Retinal pigment epithelial cell (primary cell): ENCODE data around the gene RPP14.

Experiments
- DNase-seq: peaks from one replicate; pipeline ENCODE4 v3.0.0-alpha.2; 2010; ENCODE audit warnings: low read depth
- H3K4me3 ChIP-seq: 2 replicates; pipeline ENCODE4 v1.5.1; 2011; ENCODE audit warnings: mild to moderate bottlenecking, low read length, control low read depth, moderate library complexity
- TF ChIP-seq, protein P1 (sequence below): conservative IDR thresholded peaks from 2 replicates; pipeline ENCODE4 v1.5.1; 2011; ENCODE audit warnings: low read depth, low read length, control low read depth, inconsistent platforms

The RPP14 gene

DNA sequence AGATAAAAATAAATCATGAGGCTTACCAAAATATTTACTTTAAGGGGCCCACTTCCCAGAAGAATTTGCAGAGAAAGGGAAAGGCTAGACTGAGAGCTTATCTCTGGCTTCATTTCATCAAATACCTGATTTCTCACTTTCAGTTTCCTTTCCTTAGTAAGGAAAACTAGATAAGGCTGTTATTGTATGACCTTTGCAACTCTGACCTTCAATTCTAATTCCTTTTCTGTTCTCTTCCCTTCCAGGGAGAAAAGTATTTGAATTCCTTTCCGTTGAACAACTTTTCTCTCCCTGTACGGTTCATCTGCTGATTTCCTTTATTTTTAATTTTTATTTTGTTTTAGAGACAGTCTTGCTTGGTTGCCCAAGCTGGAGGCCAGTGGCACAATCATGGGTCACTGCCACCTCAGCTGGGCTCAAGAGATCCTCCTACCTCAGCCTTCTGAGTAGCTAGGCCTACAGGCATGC is 19.5 kb downstream of the RPP14 start:
- TF ChIP-seq, protein P1, sequence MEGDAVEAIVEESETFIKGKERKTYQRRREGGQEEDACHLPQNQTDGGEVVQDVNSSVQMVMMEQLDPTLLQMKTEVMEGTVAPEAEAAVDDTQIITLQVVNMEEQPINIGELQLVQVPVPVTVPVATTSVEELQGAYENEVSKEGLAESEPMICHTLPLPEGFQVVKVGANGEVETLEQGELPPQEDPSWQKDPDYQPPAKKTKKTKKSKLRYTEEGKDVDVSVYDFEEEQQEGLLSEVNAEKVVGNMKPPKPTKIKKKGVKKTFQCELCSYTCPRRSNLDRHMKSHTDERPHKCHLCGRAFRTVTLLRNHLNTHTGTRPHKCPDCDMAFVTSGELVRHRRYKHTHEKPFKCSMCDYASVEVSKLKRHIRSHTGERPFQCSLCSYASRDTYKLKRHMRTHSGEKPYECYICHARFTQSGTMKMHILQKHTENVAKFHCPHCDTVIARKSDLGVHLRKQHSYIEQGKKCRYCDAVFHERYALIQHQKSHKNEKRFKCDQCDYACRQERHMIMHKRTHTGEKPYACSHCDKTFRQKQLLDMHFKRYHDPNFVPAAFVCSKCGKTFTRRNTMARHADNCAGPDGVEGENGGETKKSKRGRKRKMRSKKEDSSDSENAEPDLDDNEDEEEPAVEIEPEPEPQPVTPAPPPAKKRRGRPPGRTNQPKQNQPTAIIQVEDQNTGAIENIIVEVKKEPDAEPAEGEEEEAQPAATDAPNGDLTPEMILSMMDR, result no peak
- DNase-seq, result no peak

DNA sequence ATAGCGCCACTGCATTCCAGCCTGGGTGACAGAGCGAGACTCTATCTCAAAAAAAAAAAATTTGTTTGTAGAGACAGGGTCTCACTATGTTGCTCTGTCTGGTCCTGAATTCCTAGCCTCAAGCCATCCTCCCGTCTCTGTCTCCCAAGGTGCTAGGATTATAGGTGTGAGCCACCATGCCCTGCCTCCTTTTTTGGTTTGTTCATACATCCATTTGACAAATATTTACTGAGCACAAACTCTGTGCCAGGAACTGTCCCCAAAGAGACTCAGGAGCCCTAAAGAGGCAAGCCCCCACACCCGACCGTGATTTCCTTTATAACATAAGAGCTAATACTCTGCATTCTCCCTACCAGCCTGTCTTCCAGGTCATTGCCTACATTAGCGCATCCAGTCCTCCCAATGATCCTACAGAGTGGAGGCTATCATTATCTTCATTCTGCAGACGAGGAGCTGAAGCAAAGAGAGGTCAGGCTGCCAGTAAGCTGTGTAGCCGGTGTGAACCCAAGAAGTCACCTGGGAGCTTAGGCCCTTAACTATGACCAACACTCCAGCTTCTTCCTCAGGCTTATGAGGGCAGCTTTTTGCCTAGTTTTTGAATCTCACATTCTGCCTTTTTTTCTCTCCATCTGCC is 20.3 kb downstream of the RPP14 start:
- DNase-seq, result no peak
- H3K4me3 ChIP-seq, result no peak overlapping the region
- TF ChIP-seq, protein P1, result no peak

More for the DNA sequence above, 19.5 kb downstream of the RPP14 start:
- no peak overlapping the region for H3K4me3 ChIP-seq

DNA sequence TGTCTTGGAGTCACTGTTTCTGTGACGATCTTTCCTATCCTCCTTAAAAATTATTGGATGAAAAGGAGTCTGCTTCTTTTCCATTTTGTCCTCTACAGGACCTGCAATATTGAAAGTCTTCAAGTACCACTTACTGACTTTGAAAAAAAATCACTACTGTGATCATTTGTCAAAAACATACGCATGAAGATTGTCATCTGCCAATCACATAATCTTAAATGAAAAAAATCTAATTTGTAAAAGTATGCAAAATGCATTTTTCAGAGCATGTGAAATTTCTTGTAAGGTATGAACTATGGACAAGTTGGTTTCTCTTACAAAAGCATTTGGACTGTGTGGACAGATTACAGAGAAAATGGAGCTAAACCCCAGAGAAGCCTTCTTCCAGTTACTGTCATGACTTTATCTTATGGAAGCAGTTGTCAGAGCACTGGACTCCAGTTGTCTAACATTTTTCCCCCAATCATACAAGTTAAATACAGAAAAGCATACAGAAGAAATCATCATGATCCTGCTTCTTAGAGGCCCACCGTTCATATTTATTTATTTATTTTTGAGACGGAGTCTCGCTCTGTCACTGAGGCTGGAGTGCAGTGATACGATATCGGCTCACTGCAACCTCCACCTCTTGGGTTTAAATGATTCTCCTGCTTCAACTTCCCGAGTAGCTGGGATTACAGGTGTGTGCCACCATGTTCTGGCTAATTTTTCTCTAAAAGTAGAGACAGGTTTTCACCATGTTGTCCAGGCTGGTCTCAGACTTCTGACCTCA is 23.3 kb downstream of the RPP14 start:
- TF ChIP-seq, protein P1, result no peak
- no peak overlapping the region for H3K4me3 ChIP-seq
- DNase-seq, result no peak

DNA sequence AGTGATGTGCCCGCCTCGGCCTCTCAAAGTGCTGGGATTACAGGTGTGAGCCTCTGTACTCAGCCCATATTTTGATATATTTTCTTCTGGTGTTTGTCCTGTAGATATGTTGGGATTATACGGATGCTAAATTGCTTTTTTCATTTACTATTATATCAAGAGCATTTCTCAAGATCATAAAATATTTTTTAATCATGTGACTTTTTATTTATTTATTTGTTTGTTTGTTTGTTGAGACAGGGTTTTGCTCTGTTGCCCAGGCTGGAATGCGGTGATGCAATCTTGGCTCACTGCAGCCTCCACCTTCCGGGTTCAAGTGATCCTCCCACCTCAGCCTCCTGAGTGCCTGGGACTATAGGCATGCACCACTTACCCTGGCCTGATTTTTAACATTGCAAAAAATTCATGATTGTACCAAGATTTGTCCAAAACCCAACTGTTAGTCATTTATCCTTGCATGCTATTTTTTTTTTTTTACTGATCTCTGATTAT is 23.9 kb downstream of the RPP14 start:
- H3K4me3 ChIP-seq, result no peak overlapping the region
- TF ChIP-seq, protein P1, result no peak
- no peak for DNase-seq

DNA sequence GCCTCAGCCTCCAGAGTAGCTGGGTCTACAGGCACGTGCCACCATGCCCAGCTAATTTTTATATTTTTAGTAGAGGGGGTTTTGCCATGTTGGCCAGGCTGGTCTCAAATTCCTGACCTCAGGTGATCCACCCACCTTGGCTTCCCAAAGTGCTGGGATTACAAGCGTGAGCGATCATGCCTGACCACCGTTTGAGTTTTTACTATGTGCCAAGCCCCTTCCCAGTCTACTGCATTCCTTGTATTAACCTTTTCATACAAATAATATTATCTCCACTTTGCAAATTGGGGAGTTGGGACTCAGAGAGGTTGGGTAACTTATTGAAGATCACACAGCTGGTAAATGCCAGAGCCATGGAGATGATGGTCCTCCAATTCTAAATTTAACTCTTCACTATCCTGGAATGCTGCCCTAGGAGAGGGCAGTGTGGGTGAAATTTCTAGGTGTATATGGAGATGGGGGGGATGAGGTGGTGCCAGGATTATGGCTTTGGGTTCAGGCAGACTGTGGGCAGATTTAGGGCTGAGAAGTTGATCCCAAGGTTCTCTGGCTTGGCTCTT is 25.6 kb downstream of the RPP14 start:
- no peak for DNase-seq
- TF ChIP-seq, protein P1, result no peak
- no peak overlapping the region for H3K4me3 ChIP-seq

DNA sequence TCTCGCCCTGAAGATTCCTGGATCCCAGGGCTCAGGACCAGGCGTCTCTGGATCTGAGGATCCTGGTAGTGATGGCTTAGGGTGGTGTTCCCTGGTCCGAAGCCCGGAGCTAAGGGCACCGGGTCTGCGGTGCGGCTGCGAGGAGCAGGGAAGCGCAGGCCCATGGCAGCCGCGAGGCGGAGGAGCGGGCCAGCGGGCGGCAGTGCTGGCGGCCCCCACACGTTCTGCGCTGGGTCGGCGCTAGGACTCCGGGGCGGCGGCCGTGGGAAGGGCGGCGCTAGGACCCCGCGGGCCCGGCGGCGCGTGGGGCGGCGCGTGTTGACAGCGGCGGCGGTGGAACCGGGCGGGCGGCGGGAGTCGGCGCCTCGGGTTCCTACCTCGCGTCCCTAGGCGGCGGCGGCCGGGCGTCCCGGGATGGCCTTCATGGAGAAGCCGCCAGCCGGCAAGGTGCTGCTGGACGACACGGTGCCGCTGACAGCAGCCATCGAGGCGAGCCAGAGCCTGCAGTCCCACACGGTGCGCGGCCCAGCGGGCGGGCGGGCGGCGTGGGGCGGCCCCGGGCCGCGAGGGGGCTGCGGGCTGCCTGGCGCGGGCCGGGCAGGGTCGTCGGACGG is 26.6 kb downstream of the RPP14 start, which contains the start of gene PXK:
Gene PXK (plus strand): TSS at position 318 of the 614 bp plus-strand sequence. CDS start 97 bp downstream, at position 415.
- TF ChIP-seq, protein P1, result no peak
- DNase-seq, result no peak
- H3K4me3 ChIP-seq, result peak within 1 kb of the TSS; percentile 81
